ENCODE results near the gene ARMCX1. TPM values are rescaled to one million over a fixed set of nuclear protein-coding genes. Genes with fewer than 3 reads are reported as not detected.
"Not testable (repeated sequence)": the region's sequence is repeated elsewhere in the genome, so short reads cannot be mapped to it uniquely, and the experiment has no call there.

Gene ARMCX1
- 52.0 and 104 TPM in 2 replicates for total RNA-seq (ENCODE audit: low replicate concordance)

GRCh38 chrX:101550362-101550750, at the start of gene ARMCX1:
ARMCX1 (plus strand) TSS chrX:101550547; CDS start chrX:101552931, 2,384 bp downstream.
- peak; percentile 79 for DNase-seq (ENCODE audit: low read depth)
- peak within 1 kb of the TSS; percentile 77 for H3K4me3 ChIP-seq (ENCODE audit: low read depth, low read length)
- TF ChIP-seq CTCF (IDR thresholded peaks at IDR 0.05; ENCODE audit: insufficient read depth, low read length) = no peak

GRCh38 chrX:101502929-101503328, 47.4 kb upstream of the ARMCX1 start:
- not testable (repeated sequence) for DNase-seq (ENCODE audit: low read depth); H3K4me3 ChIP-seq (ENCODE audit: low read depth, low read length)

- H3K4me3 ChIP-seq (ENCODE audit: low read depth, low read length) = no peak overlapping the region
- TF ChIP-seq CTCF (IDR thresholded peaks at IDR 0.05; ENCODE audit: insufficient read depth, low read length) = no peak
- DNase-seq (ENCODE audit: low read depth) = no peak
Observed at GRCh38 chrX:101507372-101507771, 43.0 kb upstream of the ARMCX1 start.

- DNase-seq (ENCODE audit: low read depth) = no peak
- H3K4me3 ChIP-seq (ENCODE audit: low read depth, low read length) = no peak overlapping the region
- no peak for TF ChIP-seq CTCF (IDR thresholded peaks at IDR 0.05; ENCODE audit: insufficient read depth, low read length)
Observed at GRCh38 chrX:101507986-101508385, 42.4 kb upstream of the ARMCX1 start.

- DNase-seq (ENCODE audit: low read depth) = no peak
- TF ChIP-seq CTCF (IDR thresholded peaks at IDR 0.05; ENCODE audit: insufficient read depth, low read length) = no peak
- H3K4me3 ChIP-seq (ENCODE audit: low read depth, low read length) = no peak overlapping the region
Observed at GRCh38 chrX:101530944-101531343, 19.4 kb upstream of the ARMCX1 start.

- no peak for DNase-seq (ENCODE audit: low read depth)
- H3K4me3 ChIP-seq (ENCODE audit: low read depth, low read length) = no peak overlapping the region
- no peak for TF ChIP-seq CTCF (IDR thresholded peaks at IDR 0.05; ENCODE audit: insufficient read depth, low read length)
Observed at GRCh38 chrX:101539116-101539515, 11.2 kb upstream of the ARMCX1 start.

- TF ChIP-seq CTCF (IDR thresholded peaks at IDR 0.05; ENCODE audit: insufficient read depth, low read length) = no peak
- DNase-seq (ENCODE audit: low read depth) = peak; percentile 45
Observed at GRCh38 chrX:101550751-101551379, 518 bp downstream of the ARMCX1 start.

More at GRCh38 chrX:101550751-101551379, 518 bp downstream of the ARMCX1 start:
- H3K4me3 ChIP-seq (ENCODE audit: low read depth, low read length) = peak overlapping the region; percentile 77

Measured in fibroblast of the aortic adventitia (primary cell).